GM18505 (cell line): ENCODE results near the gene ERP29.
"Not testable (repeated sequence)": the region's sequence is repeated elsewhere in the genome, so short reads cannot be mapped to it uniquely, and the experiment has no call there.

ENCODE experiments used
- ATAC-seq: cut with Tn5 transposase; IDR thresholded peaks from one replicate; pipeline ENCODE4 v1.9.1; 2021; ENCODE audit not compliant: unreplicated experiment
- POLR2A ChIP-seq: IDR thresholded peaks from 4 replicates; pipeline ENCODE4 v1.6.1; 2011; ENCODE audit warnings: borderline replicate concordance; ENCODE audit not compliant: insufficient read depth, insufficient read length; ENCODE audit errors: extremely low read depth

Gene ERP29

DNA sequence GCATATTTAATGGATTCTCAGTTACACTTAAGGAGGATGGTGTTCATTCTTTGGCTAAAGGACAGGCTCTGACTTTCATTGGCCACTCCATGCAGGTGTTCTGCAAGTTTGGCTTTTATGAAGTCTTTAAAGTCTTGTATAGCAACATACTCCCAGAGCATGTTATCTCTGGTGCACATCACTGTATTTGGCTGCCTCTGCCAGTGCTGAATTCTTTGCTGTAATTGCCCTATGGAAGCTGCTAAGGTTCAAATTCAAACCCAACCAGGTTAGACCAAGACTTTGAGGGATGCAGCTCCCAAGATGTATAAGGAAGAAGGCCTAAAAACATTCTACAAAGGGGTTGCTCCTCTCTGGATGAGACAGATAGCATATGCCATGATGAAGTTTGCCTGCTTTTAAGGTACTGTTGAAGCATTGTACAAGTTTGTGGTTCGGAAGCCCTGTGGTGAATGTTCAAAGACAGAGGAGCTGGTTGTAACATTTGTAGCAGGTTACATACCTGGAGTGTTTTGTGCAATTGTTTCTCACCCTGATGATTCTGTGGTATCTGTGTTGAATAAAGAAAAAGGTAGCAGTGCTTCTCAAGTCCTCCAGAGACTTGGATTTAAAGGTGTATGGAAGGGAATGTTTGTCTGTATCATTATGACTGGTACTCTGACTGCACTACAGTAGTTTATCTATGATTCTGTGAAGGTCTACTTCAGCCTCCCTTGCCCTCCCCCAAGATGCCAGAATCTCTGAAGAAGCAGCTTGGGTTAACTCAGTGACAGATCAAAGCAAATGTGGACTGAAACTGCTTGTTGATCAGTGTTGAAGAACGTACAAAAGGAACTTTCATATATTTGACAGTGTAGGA, 19.7 kb upstream of the ERP29 start:
- TF ChIP-seq POLR2A: no peak

GRCh38 chr12:111994211-111995111, 18.8 kb upstream of the ERP29 start:
- not testable (repeated sequence) for ATAC-seq

More for the DNA sequence above, 19.7 kb upstream of the ERP29 start:
- ATAC-seq: peak; percentile 53

- no peak for ATAC-seq
- no peak for TF ChIP-seq POLR2A
These were observed 17.3 kb upstream of the ERP29 start for GRCh38 chr12:111995782-111996480.

- no peak for TF ChIP-seq POLR2A
These were observed 15.9 kb upstream of the ERP29 start for GRCh38 chr12:111997300-111997699.

DNA sequence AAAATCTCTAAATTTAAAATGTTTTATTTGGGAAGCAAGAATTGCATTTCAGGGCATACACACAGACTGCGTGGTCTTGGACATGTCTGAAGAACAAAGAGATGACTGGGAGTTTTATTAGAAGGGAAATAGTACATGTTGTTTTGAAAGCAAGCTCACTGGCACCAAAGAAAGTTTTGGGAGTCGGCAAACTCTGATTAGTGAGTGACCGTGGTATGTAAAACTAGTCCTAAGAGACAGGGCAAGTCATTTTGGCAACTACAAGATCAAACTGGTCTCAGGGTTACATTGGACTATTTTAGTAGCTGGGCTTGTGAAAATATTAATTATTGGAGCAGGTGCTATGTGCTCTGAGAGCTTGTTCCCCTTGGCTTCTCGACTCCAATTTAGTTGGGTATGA, 15.2 kb upstream of the ERP29 start:
- no peak for TF ChIP-seq POLR2A
- no peak for ATAC-seq

More at GRCh38 chr12:111997300-111997699, 15.9 kb upstream of the ERP29 start:
- no peak for ATAC-seq

DNA sequence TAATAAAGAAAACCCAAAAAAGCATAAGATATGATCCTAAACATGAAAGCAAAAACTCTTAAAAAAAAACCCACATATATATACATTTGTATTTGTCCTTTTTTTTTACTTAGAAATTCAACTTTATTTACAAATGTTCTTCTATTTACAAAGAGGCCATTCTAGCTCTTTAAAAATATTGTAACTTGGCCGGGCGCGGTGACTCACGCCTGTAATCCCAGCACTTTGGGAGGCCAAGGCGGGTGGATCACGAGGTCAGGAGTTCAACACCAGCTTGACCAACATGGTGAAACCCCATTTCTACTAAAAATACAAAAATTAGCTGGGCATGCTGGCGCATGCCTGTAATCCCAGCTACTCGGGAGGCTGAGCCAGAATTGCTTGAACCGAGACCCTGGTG, 14.1 kb upstream of the ERP29 start:
- ATAC-seq: not testable (repeated sequence)

GRCh38 chr12:112000820-112001219, 12.4 kb upstream of the ERP29 start:
- ATAC-seq: no peak
- no peak for TF ChIP-seq POLR2A

DNA sequence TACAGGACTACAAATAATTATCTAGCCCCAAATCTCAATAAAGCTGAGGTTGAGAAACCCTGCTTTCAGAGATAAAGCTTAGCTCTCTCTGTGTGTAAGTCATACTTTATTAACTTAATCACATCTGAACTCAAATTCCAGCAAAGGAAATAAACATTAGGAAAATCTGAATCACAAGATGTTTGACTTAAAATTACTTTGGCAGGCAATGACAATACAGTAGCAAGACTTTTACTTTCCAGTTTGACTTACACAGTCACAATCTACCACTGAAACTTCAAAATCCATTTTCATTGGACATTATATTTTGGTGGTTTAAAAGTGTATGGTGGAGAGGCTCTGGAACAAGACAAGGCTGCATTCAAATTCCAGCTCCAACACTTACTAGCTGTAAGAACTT, 11.7 kb upstream of the ERP29 start:
- ATAC-seq: no peak
- no peak for TF ChIP-seq POLR2A

DNA sequence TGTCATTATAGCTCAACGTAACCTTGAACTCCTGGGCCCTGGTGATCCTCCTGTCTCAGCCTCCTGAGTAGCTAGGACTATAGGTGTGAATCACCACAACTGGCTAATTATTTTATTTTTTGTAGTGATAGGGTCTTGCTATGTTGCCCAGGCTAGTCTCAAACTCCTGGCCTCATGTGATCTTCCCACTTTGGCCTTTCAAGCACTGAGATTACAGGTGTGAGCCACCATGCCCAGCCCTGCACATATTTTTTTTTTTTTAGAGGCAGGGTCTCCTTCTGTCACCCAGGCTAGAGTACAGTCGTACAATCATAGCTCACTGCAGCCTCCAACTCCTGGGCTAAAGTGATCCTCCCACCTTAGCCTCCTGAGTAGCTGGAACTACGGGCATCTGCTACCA, 9.2 kb upstream of the ERP29 start:
- ATAC-seq: no peak

GRCh38 chr12:112005419-112006395, 7.5 kb upstream of the ERP29 start:
- TF ChIP-seq POLR2A: no peak
- no peak for ATAC-seq

More for the DNA sequence above, 9.2 kb upstream of the ERP29 start:
- no peak for TF ChIP-seq POLR2A

DNA sequence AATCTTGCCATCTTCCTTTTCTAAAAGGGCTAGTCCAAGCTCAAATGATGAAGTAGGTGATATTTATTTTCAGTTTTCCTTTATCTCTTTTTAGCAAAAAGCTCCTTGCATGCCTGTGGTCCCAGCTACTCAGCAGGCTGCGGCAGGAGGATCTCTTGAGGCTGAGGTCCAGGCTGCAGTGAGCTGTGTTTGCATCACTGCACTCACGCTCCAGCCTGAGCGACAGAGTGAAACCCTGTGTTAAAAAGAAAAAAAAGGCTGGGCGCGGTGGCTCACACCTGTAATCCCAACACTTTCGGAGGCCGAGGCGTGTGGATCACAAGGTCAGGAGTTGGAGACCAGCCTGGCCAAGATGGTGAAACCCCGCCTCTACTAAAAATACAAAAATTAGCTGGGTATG, 5.3 kb upstream of the ERP29 start:
- ATAC-seq: no peak
- TF ChIP-seq POLR2A: no peak

DNA sequence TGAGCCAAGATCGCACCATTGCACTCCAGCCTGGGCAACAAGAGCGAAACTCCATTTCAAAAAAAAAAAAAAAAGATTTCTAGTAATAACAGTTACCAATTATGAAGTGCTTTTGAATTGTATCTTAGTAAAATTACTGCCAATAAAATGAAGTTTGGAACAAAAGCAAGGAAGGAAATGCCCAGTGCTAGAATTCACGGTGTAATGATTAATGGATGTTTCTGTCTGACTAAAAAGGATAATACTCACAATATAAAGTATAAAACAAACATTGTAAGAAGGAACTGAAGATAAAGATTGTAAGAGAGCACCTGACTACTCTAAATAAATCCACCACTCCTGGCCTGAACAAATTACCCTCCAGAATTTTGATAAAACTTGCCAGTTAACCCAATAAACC, 4.3 kb upstream of the ERP29 start:
- ATAC-seq: no peak
- no peak for TF ChIP-seq POLR2A

DNA sequence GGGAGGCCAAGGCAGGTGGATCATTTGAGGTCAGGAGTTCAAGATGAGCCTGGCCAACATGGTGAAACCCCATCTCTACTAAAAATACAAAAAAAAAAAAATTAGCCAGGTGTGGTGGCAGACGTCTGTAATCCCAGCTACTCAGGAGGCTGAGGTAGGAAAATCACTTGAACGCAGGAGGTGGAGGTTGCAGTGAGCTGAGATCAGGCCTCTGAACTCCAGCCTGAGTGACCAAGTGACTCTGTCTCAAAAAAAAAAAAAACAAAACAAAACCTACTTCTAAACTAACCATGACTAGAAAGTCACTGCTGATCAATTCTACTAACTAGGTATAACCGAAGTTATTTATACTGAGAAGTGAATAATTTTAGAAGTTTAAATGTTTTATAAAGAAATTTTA, 3.6 kb upstream of the ERP29 start:
- not testable (repeated sequence) for ATAC-seq
